ENCODE results near the gene ATP4B.

ATP4B gene

GRCh38 chr13:113657851-113658741 lies at the start of gene ATP4B:
Gene ATP4B, minus strand, starts transcription at chr13:113658198. Its CDS starts 54 bp downstream, at chr13:113658144.
- DNase-seq (ENCODE audit: low read depth in 4 of 4, low spot score in 1 of 4) = no peak

- DNase-seq (ENCODE audit: low read depth in 4 of 4, low spot score in 1 of 4) = no peak
These were observed 14.1 kb upstream of the ATP4B start for GRCh38 chr13:113672002-113672651.

- DNase-seq (ENCODE audit: low read depth in 4 of 4, low spot score in 1 of 4) = no peak
These were observed 13.3 kb upstream of the ATP4B start for GRCh38 chr13:113671066-113672001.

GRCh38 chr13:113670541-113670940 lies 12.5 kb upstream of the ATP4B start:
- no peak for DNase-seq (ENCODE audit: low read depth in 4 of 4, low spot score in 1 of 4)

GRCh38 chr13:113669755-113670341 lies 11.8 kb upstream of the ATP4B start:
- DNase-seq (ENCODE audit: low read depth in 4 of 4, low spot score in 1 of 4) = no peak

GRCh38 chr13:113669231-113669754 lies 11.3 kb upstream of the ATP4B start:
- no peak for DNase-seq (ENCODE audit: low read depth in 4 of 4, low spot score in 1 of 4)

GRCh38 chr13:113668491-113668971 lies 10.5 kb upstream of the ATP4B start:
- DNase-seq (ENCODE audit: low read depth in 4 of 4, low spot score in 1 of 4) = no peak

- DNase-seq (ENCODE audit: low read depth in 4 of 4, low spot score in 1 of 4) = no peak
These were observed 9.9 kb upstream of the ATP4B start for GRCh38 chr13:113667771-113668490.

- no peak for DNase-seq (ENCODE audit: low read depth in 4 of 4, low spot score in 1 of 4)
These were observed 9.1 kb upstream of the ATP4B start, which contains the start of gene GRK1 for GRCh38 chr13:113666951-113667701. Gene GRK1, plus strand, starts transcription at chr13:113667219. Its CDS starts 168 bp downstream, at chr13:113667387.

GRCh38 chr13:113666329-113666670 lies 8.3 kb upstream of the ATP4B start:
- DNase-seq (ENCODE audit: low read depth in 4 of 4, low spot score in 1 of 4) = no peak

- no peak for DNase-seq (ENCODE audit: low read depth in 4 of 4, low spot score in 1 of 4)
These were observed 7.8 kb upstream of the ATP4B start for GRCh38 chr13:113665597-113666328.

GRCh38 chr13:113664751-113665596 lies 7.0 kb upstream of the ATP4B start:
- DNase-seq (ENCODE audit: low read depth in 4 of 4, low spot score in 1 of 4) = no peak

- no peak for DNase-seq (ENCODE audit: low read depth in 4 of 4, low spot score in 1 of 4)
These were observed 5.9 kb upstream of the ATP4B start for GRCh38 chr13:113663934-113664333.

- no peak for DNase-seq (ENCODE audit: low read depth in 4 of 4, low spot score in 1 of 4)
These were observed 3.5 kb upstream of the ATP4B start for GRCh38 chr13:113661509-113661908.

GRCh38 chr13:113660066-113660465 lies 2.1 kb upstream of the ATP4B start:
- no peak for DNase-seq (ENCODE audit: low read depth in 4 of 4, low spot score in 1 of 4)

GRCh38 chr13:113659337-113659736 lies 1.3 kb upstream of the ATP4B start:
- DNase-seq (ENCODE audit: low read depth in 4 of 4, low spot score in 1 of 4) = no peak

- DNase-seq (ENCODE audit: low read depth in 4 of 4, low spot score in 1 of 4) = no peak
These were observed 838 bp upstream of the ATP4B start for GRCh38 chr13:113658836-113659235.
